Inferior parietal cortex (tissue), 1 donor: ENCODE results near the gene OR5M11.
"Not testable (repeated sequence)": the region's sequence is repeated elsewhere in the genome, so short reads cannot be mapped to it uniquely, and the experiment has no call there.

ENCODE experiments used
- DNase-seq: peaks from one replicate; pipeline ENCODE4 v3.0.0-alpha.2; 2016; ENCODE audit errors: extremely low spot score

OR5M11 gene

DNA sequence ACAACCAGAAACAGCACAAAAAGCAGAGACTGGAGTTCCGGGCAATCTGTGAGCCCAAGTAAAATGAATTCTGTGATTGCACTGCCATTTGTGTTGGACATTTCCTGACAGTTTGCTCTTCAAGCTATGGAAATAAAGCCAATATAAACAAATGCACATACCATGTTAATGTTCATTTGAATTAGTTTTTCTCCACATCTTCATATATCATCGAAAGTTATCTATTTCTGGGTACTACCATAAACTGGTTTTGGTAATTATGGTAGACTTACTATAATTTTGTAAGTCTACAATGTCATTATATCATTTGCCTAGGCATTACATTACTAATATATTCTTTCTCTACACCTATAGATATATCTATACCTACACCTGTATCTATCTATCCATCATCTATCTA, at the start of gene OR5M11:
OR5M11 (minus strand) TSS at position 101 of the 400 bp plus-strand sequence; CDS start at position 101, 0 bp downstream.
- no peak for DNase-seq

GRCh38 chr11:56592088-56592717, 49.1 kb upstream of the OR5M11 start:
- DNase-seq: not testable (repeated sequence)

GRCh38 chr11:56577621-56578020, 34.6 kb upstream of the OR5M11 start, which contains the start of gene OR5M10:
OR5M10 (minus strand) TSS chr11:56577721; CDS start chr11:56577721, 0 bp downstream.
- no peak for DNase-seq

DNA sequence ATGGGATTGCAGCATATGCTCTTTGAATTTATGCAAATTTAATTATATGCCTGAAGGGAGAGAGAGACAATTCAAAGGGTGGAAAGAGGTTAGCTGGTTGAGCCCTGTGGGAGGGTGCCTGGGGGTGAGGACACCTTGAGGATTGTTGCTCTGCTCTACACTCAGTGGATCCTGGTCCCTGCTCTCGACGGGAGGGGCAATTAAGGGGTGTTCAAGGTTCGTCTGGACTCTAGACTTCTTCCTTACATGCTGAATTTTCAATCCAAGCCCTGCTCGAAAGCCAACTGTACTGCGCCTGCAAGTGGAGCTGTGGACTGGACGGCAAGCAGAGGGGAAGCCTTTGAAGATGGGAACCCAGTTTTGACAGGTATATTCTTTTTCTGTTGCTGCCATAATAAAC, 15.5 kb upstream of the OR5M11 start:
- DNase-seq: no peak

DNA sequence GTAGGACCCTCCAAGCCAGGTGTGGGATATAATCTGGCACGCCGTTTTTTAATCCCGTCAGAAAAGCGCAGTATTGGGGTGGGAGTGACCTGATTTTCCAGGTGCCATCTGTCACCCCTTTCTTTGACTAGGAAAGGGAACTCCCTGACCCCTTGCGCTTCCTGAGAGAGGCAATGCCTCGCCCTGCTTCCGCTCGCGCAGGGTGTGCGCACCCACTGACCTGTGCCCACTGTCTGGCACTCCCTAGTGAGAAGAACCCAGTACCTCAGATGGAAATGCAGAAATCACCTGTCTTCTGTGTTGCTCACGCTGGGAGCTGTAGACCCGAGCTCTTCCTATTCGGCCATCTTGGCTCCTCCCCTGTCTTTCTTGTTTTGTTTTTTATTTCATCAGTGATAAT, 11.6 kb upstream of the OR5M11 start:
- not testable (repeated sequence) for DNase-seq

DNA sequence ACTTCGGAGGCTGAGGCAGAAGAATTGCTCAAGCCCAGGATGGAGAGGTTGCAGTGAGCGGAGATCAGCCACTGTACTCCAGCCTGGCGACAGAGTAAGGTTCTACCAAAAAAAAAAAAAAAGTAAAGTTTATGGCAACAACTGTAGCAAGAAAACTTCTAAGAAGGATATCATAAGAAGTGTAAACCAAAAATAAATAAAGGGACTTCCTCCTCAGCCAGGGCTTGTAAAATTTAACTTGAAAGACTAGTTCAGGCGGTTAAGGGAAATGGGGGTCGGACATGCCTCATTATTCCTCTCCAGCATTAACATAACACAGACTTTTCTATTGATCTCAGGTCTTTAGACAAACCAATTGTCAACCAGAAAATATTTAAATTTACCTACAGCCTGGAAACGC, 2.5 kb upstream of the OR5M11 start:
- DNase-seq: no peak

GRCh38 chr11:56543739-56544138, 682 bp upstream of the OR5M11 start:
- no peak for DNase-seq

DNA sequence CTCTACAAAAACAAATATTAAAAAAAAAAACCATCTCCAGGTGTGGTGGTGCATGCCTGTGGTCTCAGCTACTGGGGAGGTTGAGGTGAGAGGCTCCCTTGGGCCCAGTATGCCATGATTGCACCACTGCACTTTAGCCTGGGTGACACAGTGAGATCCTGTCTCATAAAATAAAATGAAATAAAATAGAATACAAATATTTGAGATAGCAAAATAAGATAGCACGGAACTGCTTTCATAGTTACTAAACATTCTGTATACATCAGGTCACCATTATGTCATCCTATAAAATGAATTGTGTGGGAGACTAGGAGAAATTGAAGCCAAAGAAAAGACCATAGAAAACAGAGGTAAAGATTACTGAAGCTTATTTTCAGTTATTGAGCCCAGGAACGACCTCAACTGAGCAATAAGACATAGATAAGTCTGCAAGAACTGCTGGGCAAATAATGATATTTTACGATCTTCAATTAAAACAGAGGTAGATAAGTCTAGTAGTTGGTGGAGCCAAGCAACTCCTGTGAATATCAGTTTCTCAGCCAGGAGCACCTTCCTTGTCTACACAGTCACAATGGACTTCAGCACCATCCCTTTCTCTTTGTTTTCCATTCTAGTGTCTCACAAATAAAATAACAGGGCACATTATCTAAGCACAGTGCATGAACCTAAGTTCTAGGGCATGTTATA, 9.9 kb downstream of the OR5M11 start:
- no peak for DNase-seq

DNA sequence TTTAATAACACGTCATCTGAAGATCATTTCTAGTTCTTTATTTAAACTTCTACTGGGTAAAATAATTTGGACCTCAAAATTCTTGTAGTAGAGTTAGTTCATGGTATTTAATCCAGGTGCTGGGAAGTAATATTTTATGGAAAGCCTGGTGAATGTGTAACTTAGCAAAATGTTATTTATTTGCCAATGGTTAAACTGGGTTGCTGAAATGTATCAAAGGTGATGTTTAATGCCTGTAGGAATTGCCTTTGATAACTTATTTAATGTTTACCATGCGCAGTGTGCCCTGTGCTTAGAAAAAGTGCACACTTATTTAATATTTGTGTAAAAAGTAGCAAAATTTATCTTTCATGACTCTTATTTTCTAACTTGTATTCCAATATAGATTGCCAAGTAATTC, 11.2 kb downstream of the OR5M11 start:
- no peak for DNase-seq

DNA sequence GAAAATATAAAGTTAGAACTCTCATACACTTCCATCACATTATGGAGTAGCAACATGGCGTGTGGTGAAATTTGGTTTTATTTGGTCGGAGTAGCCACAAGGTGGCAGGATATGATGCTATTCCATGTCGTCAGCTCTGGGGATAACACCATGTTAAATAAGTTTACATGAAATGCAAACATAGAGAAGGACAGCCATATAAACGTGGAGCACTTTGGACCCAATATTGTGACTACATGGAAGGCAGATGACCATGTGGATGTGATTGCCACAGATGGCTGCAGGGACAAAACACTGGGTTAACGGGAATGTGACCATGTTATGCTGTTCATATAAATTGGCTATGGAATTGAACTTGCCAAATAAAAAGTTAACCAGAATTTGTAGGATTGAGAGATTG, 21.0 kb downstream of the OR5M11 start:
- no peak for DNase-seq

DNA sequence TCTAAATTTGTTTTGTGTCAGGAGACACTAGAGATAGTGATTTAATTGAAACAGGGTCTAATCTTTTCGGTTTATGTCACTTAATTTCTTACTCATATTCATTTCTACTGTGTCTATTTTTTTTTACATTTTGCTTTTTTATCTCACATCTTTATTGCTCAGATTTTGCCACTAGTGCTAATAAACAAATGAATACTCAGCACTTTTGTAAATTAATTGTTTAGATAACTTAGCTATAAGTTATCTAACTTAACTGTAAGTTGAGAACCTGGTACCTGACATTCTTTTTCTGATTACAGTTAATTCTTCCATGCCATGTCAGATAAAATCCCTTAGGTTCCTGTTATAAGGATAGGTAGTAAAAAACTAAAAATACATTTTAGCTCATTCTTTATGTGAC, 29.8 kb downstream of the OR5M11 start:
- no peak for DNase-seq

DNA sequence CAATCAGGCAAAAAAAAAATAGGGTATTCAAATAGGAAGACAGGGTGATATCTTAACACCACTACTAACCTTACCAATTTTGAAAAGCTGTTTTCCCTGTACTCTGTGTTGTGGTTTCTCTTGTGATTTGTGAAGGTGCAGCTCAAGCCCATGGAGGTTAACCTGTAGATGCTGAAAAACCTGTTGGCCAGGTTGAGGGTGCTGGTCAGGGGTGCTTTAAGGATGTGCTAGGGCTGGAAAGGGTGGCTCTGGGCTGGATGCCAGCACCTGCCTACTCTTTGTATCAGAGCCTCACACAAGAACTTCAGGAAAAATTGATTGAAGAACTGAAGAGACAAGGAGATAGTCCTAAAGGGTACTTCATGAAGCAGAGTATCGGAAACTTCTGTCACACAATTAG, 33.6 kb downstream of the OR5M11 start:
- no peak for DNase-seq

DNA sequence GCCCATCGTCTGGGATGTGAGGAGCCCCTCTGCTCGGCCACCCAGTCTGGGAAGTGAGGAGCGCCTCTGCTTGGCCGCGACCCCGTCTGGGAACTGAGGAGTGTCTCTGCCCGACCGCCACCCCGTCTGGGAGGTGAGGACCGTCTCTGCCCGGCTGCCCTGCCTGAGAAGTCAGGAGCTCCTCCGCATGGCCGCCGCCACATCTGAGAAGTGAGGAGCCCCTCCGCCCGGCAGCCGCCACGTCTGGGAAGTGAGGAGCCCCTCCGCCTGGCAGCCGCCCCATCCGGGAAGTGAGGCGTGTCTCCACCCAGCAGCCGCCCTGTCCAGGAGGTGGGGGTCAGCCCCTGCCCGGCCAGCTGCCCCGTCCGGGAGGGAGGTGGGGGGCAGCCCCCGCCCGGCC, 46.0 kb downstream of the OR5M11 start:
- no peak for DNase-seq

- no peak for DNase-seq
Measured at GRCh38 chr11:56495117-56495516, 47.9 kb downstream of the OR5M11 start.
